ENCODE measurements around the gene GPR132. TPM values are rescaled to one million over a fixed set of nuclear protein-coding genes. Genes with fewer than 3 reads are reported as not detected.

The GPR132 gene
- total and polyA plus RNA-seq, 2 of the 8 experiments (the other 6 are each of a cell fraction or from before 2014, with no cell fraction given): 0.11 TPM; not detected in 1

GRCh38 chr14:105093431-105094192 is 28.4 kb upstream of the GPR132 start:
- Histone ChIP-seq H3K27ac (ENCODE audit: low read depth, low read length) (no peak overlapping the region), H2BK12ac (ENCODE audit: low read depth, low read length) (peak overlapping the region; percentile 75; the same call in 1 of the 2 replicates), H2BK5ac (ENCODE audit: low read depth, low read length) (no peak overlapping the region; the same call in 1 of the 2 replicates), H2AFZ (ENCODE audit: low read length) (peak overlapping the region; percentile 76; the same call in 1 of the 2 replicates), H2BK120ac (replicated peaks; ENCODE audit: low read depth, low read length) (no peak overlapping the region), H3K23me2 (ENCODE audit: low read depth, low read length) (peaks cover 2% of the 10 kb centered on the region; the same call in 1 of the 2 replicates), H2BK20ac (ENCODE audit: low read length) (0 out of 2 replicates have a peak overlapping the region, but pooled peaks have one; percentile 32), H3K14ac (ENCODE audit: insufficient read length) (no peak overlapping the region), H4K20me1 (replicated peaks in 1 of 2; ENCODE audit: control insufficient read depth in 1 of 2, insufficient read depth in 2 of 2, low read length in 2 of 2) (peaks cover 5 to 9% of the 10 kb centered on the region in 2 experiments), H3K23ac (ENCODE audit: insufficient read length) (no peak overlapping the region), H3K4ac (replicated peaks; ENCODE audit: insufficient read length, low read depth, low read length) (peak overlapping the region; percentile 90), H3K27me3 (replicated peaks in 1 of 4; ENCODE audit: control insufficient read depth in 3 of 4, extremely low read depth in 1 of 4, insufficient read depth in 3 of 4, low read length in 3 of 4) (peaks cover 4 to 37% (median 24%) of the 10 kb centered on the region in 4 experiments), H3K56ac (replicated peaks; ENCODE audit: insufficient read length, low read depth, low read length) (no peak overlapping the region), H4K5ac (ENCODE audit: insufficient read length, low read depth, low read length) (no peak overlapping the region), H4K91ac (replicated peaks; ENCODE audit: insufficient read length, low read length) (peak overlapping the region; percentile 80), H2BK15ac (ENCODE audit: low read length) (0 out of 2 replicates have a peak overlapping the region, but pooled peaks have one; percentile 1), H3K36me3 (ENCODE audit: control insufficient read depth in 2 of 4, insufficient read depth in 4 of 4, low read length in 3 of 4) (no peaks in the 10 kb centered on the region), H2AK5ac (ENCODE audit: low read depth, low read length) (no peak overlapping the region), H4K8ac (ENCODE audit: extremely low read depth, insufficient read depth, low read length) (peak overlapping the region; percentile 77), H3K9me3 (ENCODE audit: insufficient read depth in 2 of 2, low read depth in 1 of 2, low read length in 1 of 2) (peaks cover 0 to 5% of the 10 kb centered on the region in 2 experiments; a peak in 1 of 4 replicates), H3K9ac (replicated peaks in 1 of 4; ENCODE audit: extremely low read depth in 1 of 4, low read depth in 3 of 4, low read length in 3 of 4) (no peak overlapping the region), H3K4me1 (replicated peaks in 1 of 4; ENCODE audit: control insufficient read depth in 3 of 4, insufficient read depth in 4 of 4, low read length in 3 of 4) (peaks cover 0 to 15% (median 9%) of the 10 kb centered on the region in 4 experiments; a peak in 6 of 7 replicates), H3K79me1 (ENCODE audit: low read depth, low read length) (no peaks in the 10 kb centered on the region), H3K79me2 (ENCODE audit: control insufficient read depth in 1 of 2, insufficient read depth in 2 of 2, low read length in 2 of 2) (no peaks in the 10 kb centered on the region), H3K4me3 (ENCODE audit: extremely low read depth in 1 of 4, insufficient read depth in 2 of 4, low read depth in 3 of 4, low read length in 4 of 4) (peak overlapping the region; percentile 45 to 75 (median 47)), H3K18ac (ENCODE audit: extremely low read depth, low read length) (peak overlapping the region; percentile 90), H3K4me2 (ENCODE audit: insufficient read depth in 1 of 2, low read depth in 2 of 2, low read length in 2 of 2) (peak overlapping the region; percentile 40 to 79)
- WGBS, 2 experiments (ENCODE audit: extremely low coverage in 1 of 2, insufficient coverage in 1 of 2, insufficient read length in 1 of 2, insufficient replicate concordance in 2 of 2, low coverage in 1 of 2, low lambda C conversion rate in 2 of 2, missing lambda C conversion rate in 1 of 2): 4% methylated on average over 35 of the region's 76 CpGs; no CpG with 5 or more reads in 1 of the 2 experiments
- FAIRE-seq (no peak), DNase-seq (ENCODE audit: low read depth in 1 of 2, low spot score in 2 of 2) (peak; percentile 68 to 92)
- CTCF ChIA-PET (ENCODE audit: partially characterized antibody): interaction anchor here (0.7 to 1.3 kb wide), 10 partner anchors 11 to 186 kb away, joined by 3 to 6 read pairs (median 4); no protein-coding TSS in a partner anchor
- POLR2A ChIA-PET (ENCODE audit: partially characterized antibody): no interaction called here
- TF ChIP-seq SP1 (IDR thresholded peaks at IDR 0.05; ENCODE audit: low read depth, low read length) (0 out of 2 replicates have a peak, but pooled peaks have one; percentile 41), YY1 (IDR thresholded peaks at IDR 0.05; ENCODE audit: low read depth, low read length) (peak; percentile 24; the same call in 1 of the 2 replicates), HDAC6 (IDR thresholded peaks at IDR 0.05; ENCODE audit: low read depth, low read length) (no peak), EGR1 (IDR thresholded peaks at IDR 0.05; ENCODE audit: borderline replicate concordance, low read depth, low read length) (peak; percentile 81; the same call in 1 of the 2 replicates), MAX (IDR thresholded peaks at IDR 0.05) (peak; percentile 54; the same call in 1 of the 2 replicates), MAFK (IDR thresholded peaks at IDR 0.05; ENCODE audit: low read depth, low read length) (no peak), KDM4A (IDR thresholded peaks at IDR 0.05; ENCODE audit: low read depth, low read length, severe bottlenecking) (peak; percentile 82), ASH2L (IDR thresholded peaks at IDR 0.05; ENCODE audit: low read length) (peak; percentile 29), KDM1A (IDR thresholded peaks at IDR 0.05; ENCODE audit: borderline replicate concordance, low read length) (no peak), TAF1 (IDR thresholded peaks at IDR 0.05; ENCODE audit: low read depth, low read length) (0 out of 2 replicates have a peak, but pooled peaks have one; percentile 35), GABPA (IDR thresholded peaks at IDR 0.05; ENCODE audit: borderline replicate concordance, insufficient read depth, low read length) (peak; percentile 51; the same call in 1 of the 2 replicates)

Measured in H1 (cell line).